MM.1S (cell line): ENCODE results near the gene EPHA2.

Source experiments
- DNase-seq: peaks from one replicate; pipeline ENCODE4 v3.0.0-alpha.2; 2015
- H2AFZ ChIP-seq: fragments of 300-600 bp; sonication (generic); 2 replicates; pipeline ENCODE4 v1.6.0; 2016; ENCODE audit warnings: antibody characterized with exemption, low read length
- H3F3A ChIP-seq: fragments of 300-600 bp; sonication (generic); 2 replicates; pipeline ENCODE4 v1.6.1; 2016; ENCODE audit warnings: mild to moderate bottlenecking, antibody characterized with exemption, low read length, moderate library complexity, mixed read lengths; ENCODE audit not compliant: insufficient read depth
- H3K27ac ChIP-seq: fragments of 300-600 bp; sonication (generic); 2 replicates; pipeline ENCODE4 v1.5.1; 2016; ENCODE audit warnings: mild to moderate bottlenecking, low read length
- H3K27me3 ChIP-seq: fragments of 300-600 bp; sonication (generic); replicated peaks from 2 replicates; pipeline ENCODE4 v1.6.0; 2016; ENCODE audit warnings: low read length; ENCODE audit not compliant: insufficient read depth
- H3K36me3 ChIP-seq: fragments of 300-600 bp; sonication (generic); replicated peaks from 2 replicates; pipeline ENCODE4 v1.6.1; 2016; ENCODE audit warnings: mild to moderate bottlenecking, low read length, mixed read lengths; ENCODE audit not compliant: insufficient read depth
- H3K4me1 ChIP-seq: fragments of 300-600 bp; sonication (generic); 2 replicates; pipeline ENCODE4 v1.6.1; 2016; ENCODE audit warnings: low read length, mixed read lengths
- H3K4me2 ChIP-seq: fragments of 300-600 bp; sonication (generic); 2 replicates; pipeline ENCODE4 v1.6.0; 2016; ENCODE audit warnings: low read depth, low read length
- H3K4me3 ChIP-seq: fragments of 300-600 bp; sonication (generic); 2 replicates; pipeline ENCODE4 v1.5.1; 2016; ENCODE audit warnings: low read length, mixed read lengths
- H3K79me2 ChIP-seq: fragments of 300-600 bp; sonication (generic); 2 replicates; pipeline ENCODE4 v1.6.1; 2016; ENCODE audit warnings: mixed run types, low read length, mixed read lengths
- H3K9ac ChIP-seq: fragments of 300-600 bp; sonication (generic); 2 replicates; pipeline ENCODE4 v1.6.1; 2016; ENCODE audit warnings: low read length, mixed read lengths
- H3K9me2 ChIP-seq: fragments of 300-600 bp; sonication (generic); replicated peaks from 2 replicates; pipeline ENCODE4 v1.6.1; 2016; ENCODE audit warnings: mild to moderate bottlenecking, low read length, mixed read lengths; ENCODE audit not compliant: insufficient read depth
- H3K9me3 ChIP-seq: fragments of 300-600 bp; sonication (generic); replicated peaks from 2 replicates; pipeline ENCODE4 v1.6.1; 2016; ENCODE audit warnings: mild to moderate bottlenecking, low read length, mixed read lengths; ENCODE audit not compliant: insufficient read depth
- H4K20me1 ChIP-seq: fragments of 300-600 bp; sonication (generic); 2 replicates; pipeline ENCODE4 v1.6.1; 2016; ENCODE audit warnings: mild to moderate bottlenecking, low read length, moderate library complexity, mixed read lengths; ENCODE audit not compliant: insufficient read depth
- CTCF ChIP-seq: fragments of 300-600 bp; sonication (generic); IDR thresholded peaks from 2 replicates; pipeline ENCODE4 v1.5.1; 2016; ENCODE audit warnings: antibody characterized with exemption, low read length, mixed read lengths
- EZH2 ChIP-seq: fragments of 300-600 bp; sonication (generic); optimal IDR thresholded peaks from 2 replicates; pipeline ENCODE3; 2017; ENCODE audit warnings: low read depth, mild to moderate bottlenecking, antibody characterized with exemption, low read length, mixed read lengths
- EZH2phosphoT487 ChIP-seq: fragments of 300-600 bp; sonication (generic); IDR thresholded peaks from 2 replicates; pipeline ENCODE4 v1.6.1; 2018; ENCODE audit warnings: antibody characterized with exemption, low read length

EPHA2 gene

GRCh38 chr1:16118706-16119105 lies 37.2 kb downstream of the EPHA2 start:
- no peaks in the 10 kb centered on the region for H4K20me1 ChIP-seq
- H3K4me2 ChIP-seq: no peak overlapping the region
- H3K4me3 ChIP-seq: no peak overlapping the region
- H3K4me1 ChIP-seq: no peaks in the 10 kb centered on the region
- TF ChIP-seq EZH2phosphoT487: no peak
- TF ChIP-seq EZH2: no peak
- TF ChIP-seq CTCF: no peak
- peaks cover 83% of the 10 kb centered on the region for H3K27me3 ChIP-seq
- H3K27ac ChIP-seq: no peak overlapping the region
- H3K9me3 ChIP-seq: no peaks in the 10 kb centered on the region
- no peak overlapping the region for H2AFZ ChIP-seq
- H3K36me3 ChIP-seq: no peaks in the 10 kb centered on the region
- no peaks in the 10 kb centered on the region for H3K79me2 ChIP-seq
- no peaks in the 10 kb centered on the region for H3K9me2 ChIP-seq
- H3F3A ChIP-seq: no peaks in the 10 kb centered on the region
- DNase-seq: no peak
- H3K9ac ChIP-seq: no peak overlapping the region

GRCh38 chr1:16117936-16118335 lies 37.9 kb downstream of the EPHA2 start:
- Histone ChIP-seq H3F3A (no peaks in the 10 kb centered on the region), H3K9me2 (no peaks in the 10 kb centered on the region)

GRCh38 chr1:16117369-16117768 lies 38.5 kb downstream of the EPHA2 start:
- Histone ChIP-seq H3K27ac (no peak overlapping the region), H3K36me3 (no peaks in the 10 kb centered on the region), H4K20me1 (no peaks in the 10 kb centered on the region), H3F3A (no peaks in the 10 kb centered on the region), H3K4me2 (no peak overlapping the region), H3K9me3 (no peaks in the 10 kb centered on the region), H3K9me2 (no peaks in the 10 kb centered on the region), H3K79me2 (no peaks in the 10 kb centered on the region), H3K4me3 (no peak overlapping the region), H3K4me1 (no peaks in the 10 kb centered on the region), H3K9ac (no peak overlapping the region), H2AFZ (no peak overlapping the region), H3K27me3 (peaks cover 83% of the 10 kb centered on the region)
- DNase-seq: no peak
- no peak for TF ChIP-seq EZH2
- no peak for TF ChIP-seq EZH2phosphoT487
- no peak for TF ChIP-seq CTCF

More at GRCh38 chr1:16117936-16118335, 37.9 kb downstream of the EPHA2 start:
- no peaks in the 10 kb centered on the region for H4K20me1 ChIP-seq
- H3K79me2 ChIP-seq: no peaks in the 10 kb centered on the region
- no peak overlapping the region for H3K27ac ChIP-seq
- no peak overlapping the region for H3K4me3 ChIP-seq
- DNase-seq: no peak
- no peaks in the 10 kb centered on the region for H3K4me1 ChIP-seq
- H3K9me3 ChIP-seq: no peaks in the 10 kb centered on the region
- H3K36me3 ChIP-seq: no peaks in the 10 kb centered on the region
- H3K9ac ChIP-seq: no peak overlapping the region
- no peak overlapping the region for H2AFZ ChIP-seq
- peaks cover 83% of the 10 kb centered on the region for H3K27me3 ChIP-seq
- no peak for TF ChIP-seq CTCF
- H3K4me2 ChIP-seq: no peak overlapping the region
